Measurements from ENCODE around the gene LRRC61.

Gene LRRC61

GRCh38 chr7:150369748-150370501, 46.8 kb downstream of the LRRC61 start:
- no peak for TF ChIP-seq POLR2AphosphoS5 (IDR thresholded peaks at IDR 0.05; ENCODE audit: low read depth, low read length)
- TF ChIP-seq FOXP2 (optimal IDR thresholded peaks at IDR 0.05; ENCODE audit: borderline replicate concordance, extremely low read depth, extremely low read length, insufficient read depth): no peak
- TF ChIP-seq REST (IDR thresholded peaks at IDR 0.05; ENCODE audit: insufficient read depth in 1 of 2, low read depth in 2 of 2, low read length in 2 of 2): no peak
- no peak for TF ChIP-seq SIN3A (IDR thresholded peaks at IDR 0.05; ENCODE audit: borderline replicate concordance, insufficient read depth, low read length)
- no peak for TF ChIP-seq TAF1 (IDR thresholded peaks at IDR 0.05; ENCODE audit: borderline replicate concordance, insufficient read depth, low read length)

GRCh38 chr7:150370612-150371071, 47.5 kb downstream of the LRRC61 start:
- TF ChIP-seq FOXP2 (optimal IDR thresholded peaks at IDR 0.05; ENCODE audit: borderline replicate concordance, extremely low read depth, extremely low read length, insufficient read depth) (no peak), POLR2AphosphoS5 (IDR thresholded peaks at IDR 0.05; ENCODE audit: low read depth, low read length) (no peak), TAF1 (IDR thresholded peaks at IDR 0.05; ENCODE audit: borderline replicate concordance, insufficient read depth, low read length) (no peak), REST (IDR thresholded peaks at IDR 0.05; ENCODE audit: insufficient read depth in 1 of 2, low read depth in 2 of 2, low read length in 2 of 2) (no peak), SIN3A (IDR thresholded peaks at IDR 0.05; ENCODE audit: borderline replicate concordance, insufficient read depth, low read length) (no peak)

GRCh38 chr7:150371131-150371995, 48.2 kb downstream of the LRRC61 start:
- no peak for TF ChIP-seq SIN3A (IDR thresholded peaks at IDR 0.05; ENCODE audit: borderline replicate concordance, insufficient read depth, low read length)
- no peak for TF ChIP-seq FOXP2 (optimal IDR thresholded peaks at IDR 0.05; ENCODE audit: borderline replicate concordance, extremely low read depth, extremely low read length, insufficient read depth)
- no peak for TF ChIP-seq TAF1 (IDR thresholded peaks at IDR 0.05; ENCODE audit: borderline replicate concordance, insufficient read depth, low read length)
- TF ChIP-seq POLR2AphosphoS5 (IDR thresholded peaks at IDR 0.05; ENCODE audit: low read depth, low read length): 0 out of 2 replicates have a peak, but pooled peaks have one; percentile 18
- no peak for TF ChIP-seq REST (IDR thresholded peaks at IDR 0.05; ENCODE audit: insufficient read depth in 1 of 2, low read depth in 2 of 2, low read length in 2 of 2)

GRCh38 chr7:150371996-150372270, 48.8 kb downstream of the LRRC61 start:
- TF ChIP-seq TAF1 (IDR thresholded peaks at IDR 0.05; ENCODE audit: borderline replicate concordance, insufficient read depth, low read length) (no peak), POLR2AphosphoS5 (IDR thresholded peaks at IDR 0.05; ENCODE audit: low read depth, low read length) (no peak), REST (IDR thresholded peaks at IDR 0.05; ENCODE audit: insufficient read depth in 1 of 2, low read depth in 2 of 2, low read length in 2 of 2) (no peak), FOXP2 (optimal IDR thresholded peaks at IDR 0.05; ENCODE audit: borderline replicate concordance, extremely low read depth, extremely low read length, insufficient read depth) (no peak), SIN3A (IDR thresholded peaks at IDR 0.05; ENCODE audit: borderline replicate concordance, insufficient read depth, low read length) (no peak)

All from PFSK-1 (cell line).